Liver (tissue), 9 donors: ENCODE data around the gene RUFY1. TPM values are rescaled to one million over a fixed set of nuclear protein-coding genes. Genes with fewer than 3 reads are reported as not detected.
"Not testable (repeated sequence)": the region's sequence is repeated elsewhere in the genome, so short reads cannot be mapped to it uniquely, and the experiment has no call there.

Source experiments
- DNase-seq: peaks from one replicate; pipeline ENCODE4 v3.0.0-alpha.2; 2017; ENCODE audit warnings: low spot score
- H3K27ac ChIP-seq, 2 donors: one replicate each; pipeline ENCODE4 v1.7.0; 2013; ENCODE audit warnings: inconsistent platforms in 2 of 2, low read length in 2 of 2, control low read depth in 1 of 2, low read depth in 1 of 2, mild to moderate bottlenecking in 1 of 2
- H3K27me3 ChIP-seq, 4 donors: one replicate each; pipeline versions ENCODE4 v1.6.1 to v1.7.0; 2013; ENCODE audit warnings: low read length in 3 of 4, inconsistent platforms in 1 of 4, mild to moderate bottlenecking in 1 of 4, moderate library complexity in 1 of 4; ENCODE audit not compliant: control insufficient read depth in 4 of 4, insufficient read depth in 4 of 4
- H3K36me3 ChIP-seq, 4 donors: one replicate each; pipeline versions ENCODE4 v1.6.1 to v1.7.0; 2013; ENCODE audit warnings: low read length in 3 of 4, mild to moderate bottlenecking in 3 of 4, low read depth in 1 of 4, moderate library complexity in 1 of 4; ENCODE audit not compliant: control insufficient read depth in 4 of 4, insufficient read depth in 3 of 4
- H3K4me1 ChIP-seq, 4 donors: one replicate each; pipeline versions ENCODE4 v1.6.1 to v1.7.0; 2013; ENCODE audit warnings: low read length in 3 of 4, mild to moderate bottlenecking in 3 of 4, moderate library complexity in 1 of 4; ENCODE audit not compliant: control insufficient read depth in 4 of 4, insufficient read depth in 4 of 4
- H3K4me3 ChIP-seq, 3 donors: one replicate each; pipeline versions ENCODE4 v1.6.1 to v1.7.0; 2013; ENCODE audit warnings: low read length in 3 of 3, control low read depth in 1 of 3, low read depth in 1 of 3, mild to moderate bottlenecking in 1 of 3
- H3K9ac ChIP-seq, 2 donors: one replicate each; pipeline ENCODE4 v1.7.0; 2013; ENCODE audit warnings: low read length in 2 of 2, mild to moderate bottlenecking in 2 of 2, moderate library complexity in 2 of 2, control low read depth in 1 of 2, low read depth in 1 of 2
- H3K9me3 ChIP-seq, 4 donors: one replicate each; pipeline versions ENCODE4 v1.6.1 to v1.7.0; 2013; ENCODE audit warnings: low read length in 3 of 4; ENCODE audit not compliant: control insufficient read depth in 4 of 4
- CTCF ChIP-seq: fragments of 150-350 bp; IDR thresholded peaks from 2 replicates; pipeline ENCODE4 v1.5.1; 2017; ENCODE audit warnings: improper control_type of control experiment, low read depth, low read length; ENCODE audit not compliant: missing input control
- FOXA2 ChIP-seq: IDR thresholded peaks from 2 replicates; pipeline ENCODE4 v1.6.1; 2016; ENCODE audit warnings: antibody characterized with exemption
- HNF4A ChIP-seq, 2 donors: conservative IDR thresholded peaks; 2 replicates each; pipeline ENCODE4 v1.6.1; 2016; ENCODE audit warnings: antibody characterized with exemption in 2 of 2, mild to moderate bottlenecking in 2 of 2
- RXRA ChIP-seq, 2 donors: IDR thresholded peaks; 2 replicates each; pipeline ENCODE4 v1.6.1; 2017 to 2018; ENCODE audit warnings: antibody characterized with exemption in 2 of 2, mild to moderate bottlenecking in 1 of 2
- TAF1 ChIP-seq: conservative IDR thresholded peaks from 2 replicates; pipeline ENCODE4 v1.6.1; 2016; ENCODE audit warnings: antibody characterized with exemption, mild to moderate bottlenecking
- ZBTB33 ChIP-seq: IDR thresholded peaks from 2 replicates; pipeline ENCODE4 v1.6.1; 2016; ENCODE audit warnings: antibody characterized with exemption
- WGBS: extraction: QIAGEN DNeasy Blood & Tissue Kit; methylation state at CpG from one replicate; pipeline ENCODE4 v1.1.7; 2013; 5-methylcytosine and 5-hydroxymethylcytosine counted together
- polyA plus RNA-seq, 2 donors: library from polyadenylated mRNA; stranded (reverse) in 1 of 2; unstranded in 1 of 2; fragments of 200-250 nt in 1 of 2; fragments of >200 nt in 1 of 2; fragmentation: Nextera tagmentation in 1 of 2; extraction: Ambion mirVana in 1 of 2; gene quantifications; one replicate each; pipeline versions ENCODE4 v1.2.1 to v1.2.3, GENCODE V29; 2013 to 2015
- total RNA-seq, 2 donors: library from RNA; depleted of rRNA; stranded (reverse); fragments of >200 nt; gene quantifications; one replicate each; pipeline ENCODE4 v1.2.3, GENCODE V29; 2014
- donor health status: healthy.
- donor health status: healthy.
- donor health status: healthy.
- donor health status: healthy.
- donor health status: healthy.

Gene RUFY1
- total and polyA plus RNA-seq, 4 donors: 11.6 to 25.2 (median 18.3) TPM

- H3K9me3 ChIP-seq, H3K4me3 ChIP-seq, H3K27ac ChIP-seq, H3K4me1 ChIP-seq, H3K9ac ChIP-seq, H3K36me3 ChIP-seq, DNase-seq, H3K27me3 ChIP-seq: not testable (repeated sequence)
- WGBS: 95% methylated on average over 11 of the region's 11 CpGs
These were observed 88.9 kb downstream of the RUFY1 start for GRCh38 chr5:179639296-179639695.

GRCh38 chr5:179641745-179642144 lies 91.4 kb downstream of the RUFY1 start:
- not testable (repeated sequence) for H3K36me3 ChIP-seq, H3K4me3 ChIP-seq, H3K9me3 ChIP-seq, H3K9ac ChIP-seq, H3K27me3 ChIP-seq, DNase-seq, H3K4me1 ChIP-seq, H3K27ac ChIP-seq
- WGBS: no CpG with 5 or more reads among the region's 4 CpGs

GRCh38 chr5:179642626-179643025 lies 92.3 kb downstream of the RUFY1 start:
- H3K4me3 ChIP-seq, DNase-seq, H3K9ac ChIP-seq, H3K27me3 ChIP-seq, H3K36me3 ChIP-seq, H3K27ac ChIP-seq, H3K9me3 ChIP-seq, H3K4me1 ChIP-seq: not testable (repeated sequence)
- 89% methylated on average over 16 of the region's 17 CpGs for WGBS

GRCh38 chr5:179643141-179643920 lies 93.0 kb downstream of the RUFY1 start:
- 86% methylated on average over 16 of the region's 16 CpGs for WGBS
- not testable (repeated sequence) for DNase-seq, H3K27ac ChIP-seq, H3K27me3 ChIP-seq, H3K9ac ChIP-seq, H3K4me3 ChIP-seq, H3K4me1 ChIP-seq, H3K36me3 ChIP-seq, H3K9me3 ChIP-seq

GRCh38 chr5:179644766-179645165 lies 94.4 kb downstream of the RUFY1 start:
- 88% methylated on average over 4 of the region's 5 CpGs for WGBS
- not testable (repeated sequence) for H3K36me3 ChIP-seq, DNase-seq

GRCh38 chr5:179648410-179648809 lies 98.1 kb downstream of the RUFY1 start:
- Histone ChIP-seq H3K9me3 (no peaks in the 10 kb centered on the region), H3K4me1 (no peaks in the 10 kb centered on the region), H3K27ac (no peak overlapping the region), H3K36me3 (no peaks in the 10 kb centered on the region), H3K4me3 (no peak overlapping the region), H3K9ac (no peak overlapping the region), H3K27me3 (no peaks in the 10 kb centered on the region)
- TF ChIP-seq ZBTB33 (no peak), HNF4A (conservative IDR thresholded peaks at IDR 0.05) (no peak), RXRA (IDR thresholded peaks at IDR 0.05) (no peak), CTCF (no peak), TAF1 (no peak), FOXA2 (no peak)
- DNase-seq: no peak
- WGBS: 89% methylated on average over 9 of the region's 9 CpGs

More at GRCh38 chr5:179644766-179645165, 94.4 kb downstream of the RUFY1 start:
- not testable (repeated sequence) for H3K4me1 ChIP-seq, H3K27ac ChIP-seq, H3K27me3 ChIP-seq, H3K9me3 ChIP-seq, H3K4me3 ChIP-seq, H3K9ac ChIP-seq
